Measurements from ENCODE around the gene GARIN5B.

GARIN5B gene

DNA sequence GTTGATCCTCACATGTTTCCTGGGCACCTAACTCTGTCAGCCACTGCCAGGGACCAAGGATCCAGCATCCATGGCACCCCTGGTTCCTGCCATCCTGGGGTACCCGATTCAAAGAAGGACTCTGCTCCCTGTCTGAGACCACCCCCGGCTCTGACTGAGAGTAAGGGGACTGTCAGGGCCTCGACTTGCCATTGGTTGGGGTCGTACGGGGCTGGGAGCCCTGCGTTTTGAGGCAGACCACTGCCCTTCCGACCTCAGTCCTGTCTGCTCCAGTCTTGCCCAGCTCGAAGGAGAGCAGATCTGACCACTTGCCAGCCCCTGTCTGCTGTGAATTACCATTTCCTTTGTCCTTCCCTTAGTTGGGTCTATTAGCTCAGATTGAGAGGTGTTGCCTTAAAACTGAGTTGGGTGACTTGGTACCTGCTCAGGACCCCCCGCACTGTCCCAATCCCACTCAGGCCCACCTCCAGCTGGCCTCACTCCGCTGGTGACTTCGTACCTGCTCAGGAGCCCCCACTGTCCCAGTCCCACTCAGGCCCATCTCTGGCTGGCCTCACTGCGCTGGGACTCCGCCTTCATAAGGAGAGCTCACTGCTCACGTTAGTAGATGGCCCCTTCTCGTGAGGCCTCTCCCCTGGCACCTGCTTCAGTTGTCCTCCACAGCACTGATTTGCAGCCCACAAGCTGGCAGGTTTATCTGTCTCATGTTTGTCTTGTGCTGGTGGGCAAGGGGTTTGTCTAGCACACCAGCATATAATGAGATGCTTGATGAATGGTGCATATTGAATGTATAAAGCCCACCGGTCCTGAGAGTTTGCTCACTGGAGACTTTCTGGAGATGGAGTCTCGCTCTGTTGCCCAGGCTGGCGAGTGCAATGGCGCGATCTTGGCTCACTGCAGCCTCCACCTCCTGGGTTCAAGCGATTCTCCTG is 26.6 kb upstream of the GARIN5B start:
- DNase-seq (ENCODE audit: low read depth in 2 of 2), result no peak

DNA sequence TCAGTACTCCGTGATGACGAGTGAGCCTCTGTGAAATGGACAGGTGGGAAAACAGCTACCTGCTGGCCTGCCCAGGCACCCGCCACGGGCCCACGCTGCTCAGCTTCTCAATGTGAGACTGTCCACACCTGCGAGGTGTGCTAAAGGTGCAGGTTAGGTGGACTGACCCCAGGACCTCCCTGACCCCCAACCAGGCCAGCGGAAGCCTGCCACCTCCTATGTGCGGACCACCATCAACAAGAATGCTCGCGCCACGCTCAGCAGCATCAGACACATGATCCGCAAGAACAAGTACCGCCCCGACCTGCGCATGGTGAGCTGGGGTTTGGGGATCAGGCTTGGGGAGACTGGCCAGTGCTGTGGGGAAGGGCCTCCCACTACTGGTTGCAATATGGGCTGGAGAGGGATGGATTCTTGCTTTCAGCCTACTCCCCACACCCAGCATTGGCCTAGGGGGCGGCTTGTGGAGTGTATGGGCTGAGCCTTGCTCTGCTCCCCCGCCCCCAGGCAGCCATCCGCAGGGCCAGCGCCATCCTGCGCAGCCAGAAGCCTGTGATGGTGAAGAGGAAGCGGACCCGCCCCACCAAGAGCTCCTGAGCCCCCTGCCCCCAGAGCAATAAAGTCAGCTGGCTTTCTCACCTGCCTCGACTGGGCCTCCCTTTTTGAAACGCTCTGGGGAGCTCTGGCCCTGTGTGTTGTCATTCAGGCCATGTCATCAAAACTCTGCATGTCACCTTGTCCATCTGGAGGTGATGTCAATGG is 24.9 kb upstream of the GARIN5B start:
- no peak for DNase-seq (ENCODE audit: low read depth in 2 of 2)

DNA sequence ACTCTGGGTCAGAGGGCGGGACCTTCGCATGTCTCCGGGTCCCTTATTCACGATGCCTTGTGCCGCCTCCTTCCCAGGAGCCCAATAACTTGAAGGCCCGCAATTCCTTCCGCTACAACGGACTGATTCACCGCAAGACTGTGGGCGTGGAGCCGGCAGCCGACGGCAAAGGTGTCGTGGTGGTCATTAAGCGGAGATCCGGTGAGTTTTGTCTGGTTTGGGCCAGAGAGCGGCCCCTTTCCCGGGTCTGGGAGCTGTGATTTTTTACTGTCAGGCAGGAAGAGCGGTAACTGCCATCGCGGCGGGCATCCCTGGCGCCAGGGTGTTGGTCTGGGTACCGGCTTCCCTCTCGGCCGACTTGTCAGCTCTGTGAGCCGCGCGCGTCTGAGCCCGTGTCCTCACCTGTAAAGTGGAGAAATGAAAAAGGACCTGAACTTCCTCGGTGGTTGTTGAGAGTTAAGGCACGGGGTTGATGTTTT is 23.5 kb upstream of the GARIN5B start:
- DNase-seq (ENCODE audit: low read depth in 2 of 2), result no peak

DNA sequence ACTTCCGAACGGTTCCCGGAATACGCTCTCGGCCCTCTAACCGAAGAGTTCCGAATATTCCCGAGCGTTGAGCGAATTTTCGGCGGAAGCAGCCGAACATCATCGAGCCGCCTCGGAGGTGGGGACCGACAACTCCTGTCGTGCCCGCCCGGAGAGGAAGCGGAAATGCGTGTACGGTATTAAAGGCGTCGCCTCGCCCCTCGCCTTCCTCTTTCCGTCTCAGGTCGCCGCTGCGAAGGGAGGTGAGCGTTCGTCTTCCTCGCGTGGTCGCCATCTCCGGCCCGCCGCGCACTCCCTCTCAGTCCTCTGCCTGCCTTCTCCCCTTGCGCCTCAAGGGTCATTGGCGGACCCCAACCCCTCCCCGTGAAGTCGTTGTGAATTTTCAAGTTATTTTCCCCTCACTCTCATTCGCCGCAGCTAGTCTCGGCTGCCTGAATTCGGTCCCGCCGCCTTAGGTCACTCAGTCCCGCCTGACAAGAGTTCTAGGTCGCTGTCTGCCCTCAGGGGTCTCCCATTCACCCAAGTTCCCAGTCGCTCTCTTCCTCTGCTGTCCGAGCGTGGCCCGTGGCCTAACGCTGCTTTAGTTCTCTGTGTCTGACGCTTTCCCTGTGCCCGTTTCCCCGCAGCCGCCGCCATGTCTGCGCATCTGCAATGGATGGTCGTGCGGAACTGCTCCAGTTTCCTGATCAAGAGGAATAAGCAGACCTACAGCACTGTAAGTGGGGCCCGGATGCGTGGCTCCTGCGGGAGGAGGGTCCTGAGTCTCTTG is 22.8 kb upstream of the GARIN5B start, which contains the start of gene RPL28:
Gene RPL28, plus strand, starts transcription at position 209 of the 769 bp plus-strand sequence. Its CDS starts 426 bp downstream, at position 635.
- DNase-seq (ENCODE audit: low read depth in 2 of 2), result peak; percentile 95 to 97

DNA sequence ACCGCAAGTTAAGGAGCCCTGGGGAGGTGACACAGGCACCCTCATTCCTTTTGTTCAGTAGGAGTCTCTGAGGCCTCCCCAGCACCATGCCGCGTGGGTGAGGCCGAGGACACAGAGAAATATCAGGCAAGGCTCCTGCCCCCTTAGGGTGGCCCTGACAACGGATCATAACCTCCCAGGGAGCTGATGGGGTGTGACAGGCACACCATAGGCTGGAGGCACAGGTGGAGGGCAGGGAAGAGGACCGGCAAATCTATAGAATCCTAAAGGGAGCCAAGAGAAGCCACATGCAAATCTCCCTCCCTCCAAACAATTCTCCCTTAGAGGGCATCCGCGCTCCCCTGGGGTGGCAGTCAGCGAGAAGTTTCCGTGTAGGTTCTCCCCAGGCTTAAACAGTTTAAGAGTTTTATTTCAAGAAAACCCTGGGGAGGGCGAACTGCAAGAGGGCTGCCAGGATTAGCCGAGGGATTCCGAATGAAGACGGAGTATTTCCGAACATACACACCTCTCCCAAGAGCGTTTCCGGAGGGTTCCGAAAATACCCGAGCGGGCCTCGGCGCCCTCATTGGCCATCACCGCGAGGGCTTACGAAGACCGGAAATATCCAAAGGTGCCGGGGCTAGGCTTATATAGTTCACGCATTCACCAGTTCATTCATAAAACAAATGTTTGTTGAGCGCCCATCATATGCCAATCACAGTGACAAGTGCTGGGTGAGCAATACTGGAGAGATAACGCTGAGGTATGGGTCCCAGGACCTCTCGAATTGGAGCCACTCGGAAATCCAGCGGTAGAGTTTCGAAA is 22.1 kb upstream of the GARIN5B start:
- DNase-seq (ENCODE audit: low read depth in 2 of 2), result peak; percentile 79 to 82

DNA sequence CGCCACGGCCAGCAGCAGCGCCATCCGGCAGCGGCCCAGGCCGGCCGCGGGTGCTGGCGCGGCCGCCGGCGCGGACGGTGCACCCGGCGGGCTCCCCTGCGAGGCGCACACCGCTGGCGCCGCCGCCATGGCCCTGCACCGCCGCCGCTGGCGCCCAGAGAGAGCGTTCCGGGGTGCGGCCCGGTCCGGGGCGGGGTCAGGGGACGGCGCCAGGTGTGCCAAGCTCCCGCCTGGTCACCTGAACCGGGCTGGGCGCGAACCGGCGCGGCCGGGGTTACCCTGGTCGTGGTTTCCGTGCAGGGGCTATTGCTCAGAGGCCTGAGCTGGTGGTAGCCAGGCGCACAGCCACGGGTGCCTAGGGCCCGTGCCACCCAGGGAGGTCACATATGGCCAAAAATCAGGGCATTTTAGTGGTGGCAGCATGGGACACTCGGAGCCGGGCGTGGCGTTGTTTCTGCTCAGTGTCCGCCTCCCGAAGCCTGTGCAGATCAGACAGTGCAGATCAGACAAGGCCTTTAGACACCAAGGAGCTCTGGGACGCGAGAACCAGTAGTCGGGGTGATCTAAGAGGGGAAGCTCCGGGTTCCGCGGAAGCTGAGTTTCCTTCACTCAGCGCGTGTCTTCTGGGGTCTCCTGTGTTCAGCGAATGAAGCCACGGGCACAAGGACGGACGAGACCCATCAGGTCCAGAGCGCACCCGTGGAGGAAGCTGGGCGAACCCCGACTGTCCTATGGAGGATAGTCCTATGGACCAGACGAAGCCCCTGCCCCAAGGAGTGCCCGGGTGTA is 21.3 kb upstream of the GARIN5B start, which contains the start of gene TMEM238:
Gene TMEM238, minus strand, starts transcription at position 162 of the 789 bp plus-strand sequence. Its CDS starts 33 bp downstream, at position 129.
- no peak for DNase-seq (ENCODE audit: low read depth in 2 of 2)

DNA sequence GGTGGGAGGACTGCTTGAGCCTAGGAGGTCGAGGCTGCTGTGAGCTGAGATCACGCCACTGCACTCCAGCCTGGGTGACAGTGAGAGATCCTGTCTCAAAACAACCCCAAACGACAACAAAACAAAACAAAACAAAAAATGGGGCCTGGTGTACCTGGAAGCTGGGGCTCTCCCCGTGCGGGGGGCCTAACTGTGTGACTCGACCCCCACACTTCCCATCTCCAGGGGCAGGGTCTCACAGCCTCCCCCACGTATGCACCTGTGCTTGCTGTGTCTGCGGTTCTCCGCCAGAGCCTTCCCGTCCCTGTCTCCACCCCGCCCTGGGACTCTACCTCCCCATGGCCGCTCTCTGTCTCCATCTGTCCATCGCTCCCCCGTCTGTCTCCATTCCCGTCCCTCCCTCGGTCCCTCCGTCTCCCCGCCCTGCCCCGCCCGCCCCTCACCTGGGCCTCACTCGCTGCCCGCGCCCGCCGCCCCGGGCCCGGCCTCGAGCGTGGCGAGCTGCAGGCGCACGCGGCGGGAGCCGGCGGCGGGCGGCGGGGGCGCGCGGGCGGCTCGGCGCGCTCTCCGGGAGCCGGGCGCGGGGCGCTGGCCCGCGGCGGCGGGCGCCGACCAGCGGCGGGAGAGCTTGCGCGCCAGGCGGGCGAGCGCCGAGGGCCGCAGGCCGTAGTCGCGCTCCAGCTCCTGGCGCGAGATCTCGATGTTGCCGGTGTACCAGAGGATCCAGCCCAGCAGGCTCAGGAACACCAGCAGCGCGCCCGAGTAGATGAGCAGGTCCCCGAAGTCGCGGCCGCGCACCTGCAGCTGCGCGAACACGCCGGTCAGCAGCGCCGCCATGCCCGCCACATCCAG is 20.4 kb upstream of the GARIN5B start:
- DNase-seq (ENCODE audit: low read depth in 2 of 2), result no peak

DNA sequence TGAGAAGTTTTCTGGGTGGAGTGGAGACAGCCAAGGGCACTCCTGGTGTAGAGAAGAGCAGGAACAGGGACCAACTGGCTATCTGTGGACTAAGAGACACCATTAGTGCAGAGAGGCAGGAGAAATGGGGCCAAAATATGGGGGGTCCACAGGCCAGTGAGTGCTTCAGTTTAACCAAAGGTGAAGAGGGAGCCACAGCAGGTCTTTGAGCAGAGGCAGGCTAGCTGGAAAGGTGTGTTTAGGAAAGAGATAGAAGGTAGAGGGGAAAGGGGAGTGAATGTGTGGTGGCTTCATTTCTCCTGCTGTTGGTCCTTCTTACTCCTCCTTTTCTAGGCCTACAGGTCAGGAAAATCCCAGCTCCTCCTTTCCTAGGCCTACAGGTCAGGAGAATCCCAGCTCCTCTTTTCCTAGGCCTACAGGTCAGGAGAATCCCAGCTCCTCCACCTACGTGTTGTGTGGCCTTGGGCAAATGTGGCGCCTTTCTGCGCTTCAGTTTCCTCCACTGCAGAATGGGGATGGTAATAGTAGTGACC is 19.5 kb upstream of the GARIN5B start:
- DNase-seq (ENCODE audit: low read depth in 2 of 2), result no peak

DNA sequence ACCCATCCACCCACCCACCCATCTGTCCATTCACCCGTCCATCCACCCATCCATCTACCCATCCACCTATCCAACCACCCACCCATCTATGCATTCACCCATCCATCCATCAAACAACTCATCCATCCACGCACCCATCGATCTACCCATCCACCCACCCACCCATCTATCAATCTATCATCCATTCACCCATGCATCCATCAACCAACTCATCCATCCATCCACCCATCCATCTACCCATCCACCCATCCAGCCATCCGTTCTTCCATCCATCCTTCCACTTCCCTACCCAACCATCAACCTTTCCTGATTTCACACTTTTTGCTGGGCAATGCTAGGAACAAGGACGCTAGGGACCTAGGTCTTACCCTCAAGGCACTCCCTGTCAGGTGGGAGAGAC is 19.0 kb upstream of the GARIN5B start:
- no peak for DNase-seq (ENCODE audit: low read depth in 2 of 2)

DNA sequence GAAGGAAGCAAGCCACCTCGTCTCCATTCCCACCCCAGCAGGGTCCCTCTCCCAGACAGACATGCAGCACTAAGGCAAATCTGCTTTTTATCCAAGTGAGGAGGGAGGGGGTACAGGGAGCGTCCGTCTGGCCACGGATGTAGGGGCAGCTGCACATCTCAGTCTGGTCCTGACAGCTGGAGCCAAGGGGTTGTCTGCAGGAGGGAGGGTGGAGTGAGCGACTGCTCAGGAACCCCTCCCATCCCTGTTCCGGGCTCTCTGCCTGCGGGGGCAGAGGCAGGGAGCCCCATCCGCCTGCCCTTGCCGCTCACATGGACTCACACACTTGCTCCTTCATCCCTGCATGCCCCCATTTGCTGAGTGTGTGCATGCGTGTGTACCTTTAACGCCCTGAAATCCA is 16.1 kb upstream of the GARIN5B start:
- no peak for DNase-seq (ENCODE audit: low read depth in 2 of 2)

DNA sequence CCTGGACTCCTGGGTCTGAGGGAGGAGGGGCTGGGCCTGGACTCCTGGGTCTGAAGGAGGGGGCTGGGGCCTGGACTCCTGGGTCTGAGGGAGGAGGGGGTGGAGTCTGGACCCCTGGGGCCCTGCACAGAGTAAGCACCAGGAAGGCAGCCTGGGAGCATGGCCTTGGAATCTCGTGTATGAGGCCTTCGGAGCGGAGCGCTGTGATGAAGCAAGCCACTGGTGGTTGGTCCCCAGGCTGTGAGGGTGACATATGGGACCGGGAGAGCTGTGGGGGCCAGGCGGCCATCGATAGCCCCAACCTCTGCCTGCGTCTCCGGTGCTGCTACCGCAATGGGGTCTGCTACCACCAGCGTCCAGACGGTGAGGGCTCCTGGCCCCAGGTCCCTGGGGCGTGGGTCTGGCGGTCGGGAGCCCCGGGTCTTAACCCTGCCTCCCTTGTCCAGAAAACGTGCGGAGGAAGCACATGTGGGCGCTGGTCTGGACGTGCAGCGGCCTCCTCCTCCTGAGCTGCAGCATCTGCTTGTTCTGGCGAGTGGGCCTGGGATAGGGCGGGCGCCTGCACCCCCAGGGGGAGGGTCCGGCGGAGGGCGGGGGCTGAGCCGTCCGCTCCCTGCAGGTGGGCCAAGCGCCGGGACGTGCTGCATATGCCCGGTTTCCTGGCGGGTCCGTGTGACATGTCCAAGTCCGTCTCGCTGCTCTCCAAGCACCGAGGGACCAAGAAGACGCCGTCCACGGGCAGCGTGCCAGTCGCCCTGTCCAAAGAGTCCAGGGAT is 14.5 kb upstream of the GARIN5B start:
- DNase-seq (ENCODE audit: low read depth in 2 of 2), result no peak

DNA sequence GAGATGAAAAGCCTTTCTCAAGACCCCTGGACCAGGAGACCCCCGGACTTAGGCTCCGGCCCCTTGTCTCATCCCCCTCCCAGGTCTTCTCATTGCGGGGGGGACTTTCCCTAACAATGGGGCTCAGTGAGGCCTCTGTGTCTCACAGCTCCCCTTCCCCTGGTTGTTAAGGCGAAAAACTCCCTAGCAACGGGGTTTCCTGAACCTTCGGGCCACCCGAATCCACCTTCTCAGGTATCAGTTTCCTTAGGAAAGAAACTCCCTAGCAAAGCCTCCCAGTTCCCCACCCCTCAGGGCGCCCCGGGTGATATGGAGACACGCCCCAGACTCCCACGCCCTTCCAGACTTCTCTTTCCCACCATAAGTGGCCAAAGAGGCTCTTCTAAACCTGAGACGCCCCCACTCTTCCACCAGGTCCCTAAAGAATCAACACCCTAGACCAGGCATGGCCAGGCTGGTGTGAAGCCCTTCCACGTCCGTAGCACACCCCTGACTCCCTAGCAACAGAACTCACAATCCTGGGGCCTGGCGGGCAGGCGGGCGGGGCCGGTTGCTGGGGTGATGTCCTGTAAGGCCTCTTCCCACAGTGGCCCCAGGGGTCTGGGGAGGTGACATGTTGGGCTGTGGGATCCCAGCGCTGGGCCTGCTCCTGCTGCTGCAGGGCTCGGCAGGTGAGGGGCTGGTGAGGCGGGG is 13.3 kb upstream of the GARIN5B start, which contains the start of gene TMEM190:
Gene TMEM190, plus strand, starts transcription at position 586 of the 693 bp plus-strand sequence. Its CDS starts 28 bp downstream, at position 614.
- no peak for DNase-seq (ENCODE audit: low read depth in 2 of 2)

DNA sequence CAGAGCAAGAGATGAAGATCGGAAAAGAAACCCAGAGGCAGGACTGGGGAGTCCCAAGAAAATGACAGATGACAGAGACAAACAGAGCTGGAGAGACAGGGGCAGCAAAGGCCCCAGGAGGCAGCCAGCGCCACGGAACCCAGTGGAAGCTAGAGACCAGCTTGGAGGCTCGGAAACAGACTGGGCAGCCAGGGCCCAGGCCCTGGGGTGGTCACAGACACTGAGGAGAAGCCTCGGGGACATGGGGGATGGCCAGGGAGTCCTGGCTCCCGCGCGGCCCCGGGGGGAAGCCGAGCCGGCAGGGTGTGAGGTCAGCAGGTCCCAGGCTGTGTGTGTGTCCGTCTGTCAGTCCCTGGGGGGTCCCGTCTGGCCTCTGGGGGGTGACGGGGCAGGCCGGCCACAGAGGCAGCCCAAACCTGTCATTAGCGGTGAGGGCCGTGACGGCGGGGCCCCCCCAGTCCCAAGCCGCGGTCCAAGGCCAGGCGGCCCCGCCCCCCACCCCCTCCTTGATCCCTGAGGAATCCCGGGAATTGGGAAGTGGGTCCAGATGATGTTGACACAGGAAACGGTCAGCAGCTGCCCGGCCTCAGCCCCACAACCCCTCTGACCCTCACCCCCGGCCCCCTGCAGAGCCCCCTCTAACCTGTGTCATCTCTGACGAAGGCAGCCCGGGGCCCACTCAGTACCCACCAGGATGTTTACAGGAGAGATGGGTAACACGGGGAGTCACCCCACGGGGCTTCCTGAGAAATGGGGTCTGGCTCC is 11.1 kb upstream of the GARIN5B start:
- DNase-seq (ENCODE audit: low read depth in 2 of 2), result no peak

DNA sequence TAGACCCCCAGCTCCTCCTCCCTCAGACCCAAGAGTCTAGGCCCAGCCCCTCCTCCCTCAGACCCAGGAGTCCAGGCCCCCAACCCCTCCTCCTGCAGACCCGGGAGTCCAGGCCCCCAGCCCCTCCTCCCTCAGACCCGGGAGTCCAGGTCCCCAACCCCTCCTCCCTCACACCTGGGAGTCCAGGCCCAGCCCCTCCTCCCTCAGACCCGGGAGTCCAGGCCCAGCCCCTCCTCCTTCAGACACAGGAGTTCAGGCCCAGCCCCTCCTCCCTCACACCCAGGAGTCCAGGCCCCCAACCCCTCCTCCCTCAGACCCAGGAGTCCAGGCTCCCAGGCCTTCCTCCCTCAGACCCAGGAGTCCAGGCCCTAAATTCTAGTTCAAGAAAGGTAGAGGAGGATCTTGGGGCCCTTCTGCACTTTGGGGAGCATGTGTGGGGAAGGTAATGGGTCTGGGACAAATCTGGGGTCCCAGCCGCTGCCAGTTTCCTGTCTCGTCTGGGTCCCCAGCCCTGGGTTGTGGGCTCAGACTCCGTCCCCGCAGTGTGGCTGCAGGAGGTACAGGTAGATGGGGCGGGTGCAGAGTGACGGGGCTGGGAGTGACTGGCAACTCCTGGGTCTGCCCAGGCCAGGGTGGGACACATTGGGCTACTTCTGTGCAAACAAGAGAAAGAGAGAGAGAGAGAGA is 10.4 kb upstream of the GARIN5B start:
- DNase-seq (ENCODE audit: low read depth in 2 of 2), result no peak

DNA sequence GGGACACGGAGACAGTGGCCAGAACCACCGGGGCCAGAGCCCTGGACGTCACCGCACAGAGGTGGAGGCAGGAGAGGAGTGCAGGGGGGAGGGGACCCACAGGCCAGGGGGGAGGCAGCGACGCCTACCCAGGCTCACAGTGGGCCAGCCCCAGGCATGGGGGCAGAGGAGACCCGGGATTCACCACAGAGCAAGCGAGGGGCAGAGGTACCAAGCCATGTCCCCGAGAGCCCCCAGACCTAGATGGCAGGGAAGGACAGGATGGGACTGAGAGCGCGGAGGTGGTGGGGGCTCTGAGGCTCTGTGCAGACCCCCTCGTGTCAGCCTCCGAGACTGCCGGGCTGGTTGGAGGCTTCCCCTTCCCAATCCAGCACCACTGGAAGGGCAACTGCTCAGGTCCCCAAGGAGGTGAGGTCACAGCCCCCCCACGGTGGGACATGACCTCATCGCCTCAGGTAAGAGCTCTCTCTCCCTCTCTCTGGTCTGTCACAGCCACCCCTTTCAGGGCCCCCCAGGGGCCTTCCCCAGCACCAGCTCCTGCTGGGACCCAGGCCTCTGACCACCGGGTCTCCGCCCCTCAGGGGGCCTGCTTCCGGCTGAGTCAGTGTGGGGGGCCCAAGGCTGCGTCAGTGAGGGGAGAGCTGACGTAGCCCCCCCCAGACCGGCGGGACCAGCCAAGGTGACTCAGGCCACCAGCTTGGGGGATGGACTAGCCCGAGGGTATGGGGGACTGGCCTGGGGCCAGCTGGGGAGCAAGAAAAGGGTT is 9.4 kb upstream of the GARIN5B start:
- DNase-seq (ENCODE audit: low read depth in 2 of 2), result no peak
